C4-2B (cell line): ENCODE results near the gene TMEM214.

ENCODE experiments used
- H3K27ac ChIP-seq: fragments of 450-650 bp; 2 replicates; pipeline ENCODE4 v1.5.1; 2017
- ZFX ChIP-seq: fragments of 450-650 bp; IDR thresholded peaks from 2 replicates; pipeline ENCODE4 v1.6.1; 2017
- TF ChIP-seq, protein P1 (sequence below): fragments of 450-650 bp; conservative IDR thresholded peaks from 2 replicates; pipeline ENCODE4 v1.5.1; 2017; ENCODE audit warnings: mild to moderate bottlenecking

TMEM214 gene

GRCh38 chr2:27086724-27087593 is 54.2 kb downstream of the TMEM214 start, which contains the start of gene KHK:
TSS of gene KHK (plus strand) at chr2:27086772. CDS start at chr2:27087260, 488 bp downstream.
- TF ChIP-seq, protein P1, sequence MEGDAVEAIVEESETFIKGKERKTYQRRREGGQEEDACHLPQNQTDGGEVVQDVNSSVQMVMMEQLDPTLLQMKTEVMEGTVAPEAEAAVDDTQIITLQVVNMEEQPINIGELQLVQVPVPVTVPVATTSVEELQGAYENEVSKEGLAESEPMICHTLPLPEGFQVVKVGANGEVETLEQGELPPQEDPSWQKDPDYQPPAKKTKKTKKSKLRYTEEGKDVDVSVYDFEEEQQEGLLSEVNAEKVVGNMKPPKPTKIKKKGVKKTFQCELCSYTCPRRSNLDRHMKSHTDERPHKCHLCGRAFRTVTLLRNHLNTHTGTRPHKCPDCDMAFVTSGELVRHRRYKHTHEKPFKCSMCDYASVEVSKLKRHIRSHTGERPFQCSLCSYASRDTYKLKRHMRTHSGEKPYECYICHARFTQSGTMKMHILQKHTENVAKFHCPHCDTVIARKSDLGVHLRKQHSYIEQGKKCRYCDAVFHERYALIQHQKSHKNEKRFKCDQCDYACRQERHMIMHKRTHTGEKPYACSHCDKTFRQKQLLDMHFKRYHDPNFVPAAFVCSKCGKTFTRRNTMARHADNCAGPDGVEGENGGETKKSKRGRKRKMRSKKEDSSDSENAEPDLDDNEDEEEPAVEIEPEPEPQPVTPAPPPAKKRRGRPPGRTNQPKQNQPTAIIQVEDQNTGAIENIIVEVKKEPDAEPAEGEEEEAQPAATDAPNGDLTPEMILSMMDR, result peak; percentile 75
- TF ChIP-seq ZFX, result no peak
- peak within 1 kb of the TSS; percentile 57 for H3K27ac ChIP-seq

DNA sequence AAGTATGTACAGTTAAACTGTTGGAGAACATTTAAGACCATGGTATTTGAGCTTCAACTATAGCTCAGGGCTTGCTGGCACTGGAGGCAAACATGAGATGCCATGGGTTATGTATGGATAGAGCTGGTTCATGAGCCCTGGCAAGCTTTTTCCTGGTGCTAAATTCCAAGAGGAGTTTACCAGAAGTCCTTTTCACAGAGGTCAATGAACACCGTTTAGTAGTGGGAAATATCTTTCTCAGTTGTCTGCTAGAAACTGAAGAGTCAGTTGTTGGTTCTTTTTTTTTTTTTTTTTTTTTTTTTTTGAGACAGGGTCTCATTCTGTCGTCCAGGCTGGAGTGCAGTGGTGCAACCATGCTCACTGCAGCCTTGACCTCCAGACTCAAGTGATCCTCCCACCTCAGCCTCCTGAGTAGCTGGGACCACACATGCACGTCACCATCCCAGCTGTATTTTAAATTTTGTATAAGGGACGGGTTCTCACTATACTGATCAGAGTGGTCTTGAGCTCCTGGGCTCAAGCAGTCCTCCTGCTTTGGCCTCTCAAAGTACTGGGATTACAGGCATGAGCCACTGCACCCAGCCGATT is 55.2 kb downstream of the TMEM214 start:
- no peak for TF ChIP-seq ZFX
- TF ChIP-seq, protein P1, result no peak
- H3K27ac ChIP-seq, result no peak overlapping the region

DNA sequence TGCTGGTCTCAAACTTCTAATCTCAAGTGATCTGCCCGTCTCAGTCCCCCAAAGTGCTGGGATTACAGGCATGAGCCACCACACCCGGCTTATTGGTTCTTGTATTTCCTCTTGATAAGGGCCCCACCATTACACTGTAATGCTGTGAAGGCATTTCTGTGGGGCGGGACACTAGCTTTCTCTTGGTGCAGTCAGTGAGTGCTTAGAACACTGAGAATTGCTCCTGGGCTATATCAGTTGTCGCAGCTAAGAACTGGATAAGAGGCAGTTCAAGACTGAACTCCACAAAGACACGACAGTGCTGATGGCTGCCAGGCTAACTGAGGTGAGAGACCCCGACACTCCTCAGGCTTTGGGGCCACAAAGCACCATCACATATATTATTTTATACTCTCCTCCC is 55.9 kb downstream of the TMEM214 start:
- TF ChIP-seq, protein P1, result no peak
- TF ChIP-seq ZFX, result no peak
- no peak overlapping the region for H3K27ac ChIP-seq

DNA sequence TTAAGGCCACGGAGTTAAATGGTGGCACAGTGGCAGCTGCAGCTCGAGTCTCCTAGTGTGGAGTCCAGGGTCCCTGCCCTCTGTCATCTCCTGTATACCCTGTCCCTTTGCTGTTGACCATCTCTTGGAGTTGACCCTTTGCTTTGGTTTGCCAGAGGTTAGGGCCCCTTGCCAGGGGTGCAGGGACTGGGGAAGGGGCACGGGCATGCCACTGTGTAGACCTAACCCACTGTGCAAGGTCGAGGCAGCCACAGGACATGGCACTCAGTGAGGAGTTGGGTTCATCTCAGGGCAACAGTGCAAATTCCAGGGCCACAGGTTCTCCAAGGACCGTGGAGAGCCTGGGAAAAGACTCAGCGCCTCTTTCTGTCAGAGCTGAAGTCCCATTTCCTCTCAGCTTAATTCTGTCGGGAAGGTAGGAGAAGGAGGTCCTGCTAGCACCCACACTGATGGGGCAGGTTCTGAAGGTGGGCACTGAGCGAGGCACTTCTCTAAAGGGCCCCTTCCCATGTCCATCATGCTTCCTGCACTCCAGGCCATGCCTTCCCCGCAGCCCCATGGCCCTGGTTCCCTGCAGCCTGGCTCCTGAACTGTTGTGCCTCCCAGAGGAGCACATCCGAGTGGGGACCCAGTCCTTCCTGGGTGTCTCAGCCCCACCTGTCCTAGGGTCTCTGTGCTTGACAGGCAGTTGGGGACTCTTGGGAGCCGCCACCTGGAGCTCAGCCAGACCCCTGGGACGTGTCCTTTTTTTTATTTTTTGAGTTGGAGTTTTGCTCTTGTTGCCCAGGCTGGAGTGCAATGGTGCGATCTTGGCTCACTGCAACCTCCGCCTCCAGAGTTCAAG is 56.6 kb downstream of the TMEM214 start:
- H3K27ac ChIP-seq, result no peak overlapping the region
- no peak for TF ChIP-seq ZFX
- TF ChIP-seq, protein P1, result no peak
